ENCODE results near the gene IDUA.

Gene IDUA

GRCh38 chr4:1002631-1003251, 15.9 kb downstream of the IDUA start:
- no peak for DNase-seq

GRCh38 chr4:1003271-1004070, 16.6 kb downstream of the IDUA start:
- DNase-seq: no peak

GRCh38 chr4:1004071-1004418, 17.2 kb downstream of the IDUA start:
- DNase-seq: no peak

- DNase-seq: no peak
These were observed 18.0 kb downstream of the IDUA start for GRCh38 chr4:1004557-1005485.

- no peak for DNase-seq
These were observed 20.0 kb downstream of the IDUA start for GRCh38 chr4:1006856-1007255.

- DNase-seq: peak; percentile 26
These were observed 22.1 kb downstream of the IDUA start for GRCh38 chr4:1008840-1009541.

GRCh38 chr4:1009542-1010394, 22.9 kb downstream of the IDUA start:
- DNase-seq: peak; percentile 66

GRCh38 chr4:1010395-1011021, 23.7 kb downstream of the IDUA start:
- peak; percentile 79 for DNase-seq

GRCh38 chr4:1011022-1011665, 24.3 kb downstream of the IDUA start, which contains the start of gene FGFRL1:
Gene FGFRL1 (plus strand): TSS chr4:1011626. CDS start chr4:1012486, 860 bp downstream.
- DNase-seq: peak; percentile 88

GRCh38 chr4:1011666-1012033, 24.8 kb downstream of the IDUA start:
- DNase-seq: no peak

GRCh38 chr4:1012034-1012739, 25.3 kb downstream of the IDUA start:
- peak; percentile 19 for DNase-seq

- no peak for DNase-seq
These were observed 26.6 kb downstream of the IDUA start for GRCh38 chr4:1013225-1014073.

GRCh38 chr4:1014291-1015167, 27.7 kb downstream of the IDUA start:
- no peak for DNase-seq

GRCh38 chr4:1015179-1015578, 28.3 kb downstream of the IDUA start:
- no peak for DNase-seq

- no peak for DNase-seq
These were observed 28.9 kb downstream of the IDUA start for GRCh38 chr4:1015746-1016145.

GRCh38 chr4:1017211-1017610, 30.4 kb downstream of the IDUA start:
- DNase-seq: no peak

- DNase-seq: no peak
These were observed 30.9 kb downstream of the IDUA start for GRCh38 chr4:1017706-1018105.
